GM21381 (cell line): ENCODE results near the gene CPVL.
"Not testable (repeated sequence)": the region's sequence is repeated elsewhere in the genome, so short reads cannot be mapped to it uniquely, and the experiment has no call there.

Source experiments
- ATAC-seq: cut with Tn5 transposase; IDR thresholded peaks from one replicate; pipeline ENCODE4 v1.9.1; 2021; ENCODE audit warnings: mild to moderate bottlenecking, moderate library complexity; ENCODE audit not compliant: unreplicated experiment

The CPVL gene

DNA sequence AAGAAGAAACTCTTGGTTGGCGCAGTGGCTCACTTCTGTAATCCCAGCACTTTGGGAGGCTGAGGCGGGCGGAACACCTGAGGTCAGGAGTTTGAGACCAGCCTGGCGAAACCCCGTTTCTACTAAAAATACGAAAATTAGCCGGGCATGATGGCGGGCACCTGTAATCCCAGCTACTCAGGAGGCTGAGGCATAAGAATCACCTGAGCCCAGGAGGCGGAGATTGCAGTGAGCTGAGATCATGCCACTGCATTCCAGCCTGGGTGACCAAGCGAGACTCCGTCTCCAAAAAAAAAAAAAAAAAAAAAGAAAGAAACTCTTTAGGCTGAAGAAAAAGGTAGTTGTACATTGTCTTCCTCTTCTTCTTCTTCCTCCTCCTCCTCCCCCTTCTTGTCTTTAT, 53.2 kb downstream of the CPVL start:
- ATAC-seq = not testable (repeated sequence)

DNA sequence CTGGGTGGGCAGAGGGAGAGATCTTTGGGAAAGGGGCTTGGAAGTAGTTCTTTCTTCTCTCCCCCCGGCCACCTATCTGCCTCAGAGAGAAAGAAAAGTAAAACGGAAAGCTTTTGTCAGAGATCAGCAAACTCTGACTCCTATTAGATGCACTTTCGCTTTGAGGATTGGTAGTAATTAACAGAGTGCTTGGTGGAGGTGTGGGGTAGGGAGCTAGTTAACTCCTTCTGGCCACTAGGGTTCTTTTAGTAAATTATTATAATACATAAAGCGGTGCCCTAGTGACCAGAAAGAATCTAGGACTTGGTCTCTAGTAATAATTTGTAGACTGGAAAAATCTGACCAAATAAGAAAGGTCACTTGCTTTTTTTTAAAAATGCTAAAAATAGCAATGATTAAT, 54.6 kb downstream of the CPVL start:
- peak; percentile 92 for ATAC-seq

DNA sequence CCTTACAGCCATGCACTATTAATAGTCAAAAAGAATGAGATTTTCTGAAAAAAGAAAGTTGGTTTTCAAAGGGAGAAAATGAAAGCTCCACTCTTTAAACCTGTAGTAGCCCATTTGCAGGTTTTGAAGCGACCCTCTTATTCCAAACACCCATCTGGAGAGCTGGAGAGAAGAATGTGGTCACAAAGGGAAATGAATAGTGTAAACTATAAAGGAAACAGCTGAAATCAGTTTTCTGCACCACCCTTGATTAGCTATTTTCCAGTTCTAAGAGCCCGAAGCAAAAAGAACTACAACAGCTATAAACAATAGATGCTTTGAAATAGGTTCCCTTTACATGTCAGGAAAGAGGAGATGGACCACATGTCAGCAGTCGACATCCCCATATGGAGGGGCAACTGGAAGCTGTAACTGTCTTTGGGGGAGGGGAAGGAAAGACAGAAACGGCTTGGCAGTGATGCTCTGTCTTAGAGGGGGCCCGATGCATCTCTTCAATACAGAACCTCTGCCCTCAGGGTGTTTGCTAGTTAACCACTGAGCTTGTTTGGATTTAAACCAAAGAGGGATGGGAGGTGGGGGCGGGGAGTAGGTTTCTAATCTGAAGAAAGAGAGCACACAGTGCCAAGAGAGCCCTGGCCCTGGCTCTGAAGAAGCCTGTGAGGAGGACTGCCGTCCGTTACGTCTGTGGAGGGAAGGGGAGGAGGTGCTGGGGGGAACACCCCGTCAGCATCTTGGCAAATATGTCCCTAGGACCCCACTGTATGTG, 55.3 kb downstream of the CPVL start:
- ATAC-seq = no peak

DNA sequence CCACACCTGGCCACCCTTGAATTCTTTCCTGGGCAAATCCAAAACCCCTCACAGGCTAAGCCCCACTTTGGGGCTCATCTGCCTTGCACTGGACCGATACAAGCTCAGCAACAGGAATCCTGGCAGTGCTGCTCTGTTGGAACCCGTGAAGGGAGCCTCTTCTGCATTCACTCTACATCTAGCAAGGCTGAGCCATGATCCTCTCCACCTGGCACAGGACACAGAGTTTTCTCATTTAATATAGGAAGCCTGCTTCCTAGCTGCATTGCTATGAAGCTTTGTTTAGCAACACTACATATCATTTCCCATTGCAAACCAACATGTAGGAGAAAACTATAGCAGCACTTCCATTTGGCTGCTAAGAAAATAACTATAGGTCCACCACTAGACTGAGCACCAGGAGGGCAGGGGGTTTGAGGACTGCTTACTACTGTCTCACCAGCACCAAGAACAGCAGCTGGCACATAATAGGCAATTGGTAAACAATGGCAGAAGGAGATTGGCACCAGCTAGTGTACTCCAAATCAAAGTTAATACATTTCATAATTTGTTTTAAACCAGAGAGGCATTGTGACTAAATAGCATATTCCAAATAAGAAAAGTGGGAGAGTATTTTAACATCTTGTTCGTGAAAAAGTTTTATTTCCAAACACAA, 56.1 kb downstream of the CPVL start:
- no peak for ATAC-seq

DNA sequence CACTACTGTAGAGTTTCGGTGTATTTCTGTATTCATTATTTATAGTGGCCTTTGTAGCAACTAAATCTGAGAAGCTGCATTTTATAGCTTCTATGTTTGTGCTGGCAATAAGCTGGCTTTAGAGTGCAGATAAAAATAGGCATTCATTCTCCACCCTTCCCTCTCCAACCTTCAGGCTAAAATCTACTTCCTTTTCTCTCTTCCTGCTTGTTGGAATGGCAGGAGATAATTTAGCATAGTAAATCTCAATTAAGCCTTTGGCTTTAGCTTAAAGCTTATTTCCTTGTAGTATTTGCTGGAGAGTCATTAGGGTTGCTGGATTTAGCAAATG, 58.5 kb downstream of the CPVL start:
- ATAC-seq = no peak

DNA sequence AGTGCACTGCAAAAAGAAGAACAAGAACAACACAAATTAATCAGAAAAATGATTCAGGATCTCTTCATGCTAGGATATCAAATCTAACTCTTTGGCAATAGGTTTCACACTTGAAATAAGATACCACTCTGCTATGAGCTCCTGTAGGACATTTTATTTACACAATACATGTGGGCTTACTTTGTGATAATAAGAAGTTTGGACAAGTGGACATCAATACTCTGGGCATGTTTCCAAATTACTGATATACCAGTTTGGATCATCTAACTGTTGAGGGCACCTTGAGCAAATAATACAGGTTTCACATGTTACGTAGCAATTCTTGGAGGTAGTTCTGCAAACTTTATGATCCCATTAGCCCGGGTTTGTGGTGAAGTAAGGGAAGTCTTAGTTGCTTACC, 59.8 kb downstream of the CPVL start:
- no peak for ATAC-seq

DNA sequence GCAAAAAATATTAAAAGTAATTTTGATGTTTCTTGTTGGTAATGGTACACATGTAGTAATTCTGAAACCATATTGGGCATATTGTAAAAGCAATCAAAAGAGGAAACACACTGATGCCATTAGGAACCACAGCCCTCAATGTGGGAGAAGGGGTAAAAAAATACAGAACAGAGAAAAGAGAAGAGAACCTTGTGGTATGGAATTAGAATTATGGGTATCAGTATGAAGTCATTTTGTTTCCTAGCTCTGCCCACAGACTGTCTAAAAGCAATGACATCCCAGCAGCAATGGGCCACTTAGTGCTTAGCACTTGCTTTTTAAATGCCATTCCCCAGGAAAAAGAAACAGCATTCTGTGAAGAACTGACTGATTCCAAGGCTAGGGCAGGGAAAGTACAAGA, 61.5 kb downstream of the CPVL start:
- peak; percentile 91 for ATAC-seq

DNA sequence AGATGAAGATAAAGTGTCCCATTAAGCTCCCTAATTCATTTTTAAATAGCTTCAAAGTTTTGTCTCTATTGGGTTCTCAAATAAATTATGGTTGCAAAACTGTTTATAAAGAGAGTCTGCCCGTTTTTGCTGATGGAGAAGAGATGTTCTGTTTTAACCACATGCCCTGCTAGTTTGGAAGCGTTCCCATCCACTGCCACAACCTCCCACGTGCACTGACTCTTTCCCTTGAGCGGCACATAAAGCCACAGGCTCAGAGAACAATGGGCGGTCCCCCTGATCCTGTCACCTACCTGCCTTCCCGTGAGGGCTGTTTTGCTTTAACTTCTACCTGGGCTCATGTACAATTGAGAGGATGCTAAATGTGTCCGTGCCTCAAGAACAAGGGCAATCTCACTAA, 65.5 kb downstream of the CPVL start:
- no peak for ATAC-seq

DNA sequence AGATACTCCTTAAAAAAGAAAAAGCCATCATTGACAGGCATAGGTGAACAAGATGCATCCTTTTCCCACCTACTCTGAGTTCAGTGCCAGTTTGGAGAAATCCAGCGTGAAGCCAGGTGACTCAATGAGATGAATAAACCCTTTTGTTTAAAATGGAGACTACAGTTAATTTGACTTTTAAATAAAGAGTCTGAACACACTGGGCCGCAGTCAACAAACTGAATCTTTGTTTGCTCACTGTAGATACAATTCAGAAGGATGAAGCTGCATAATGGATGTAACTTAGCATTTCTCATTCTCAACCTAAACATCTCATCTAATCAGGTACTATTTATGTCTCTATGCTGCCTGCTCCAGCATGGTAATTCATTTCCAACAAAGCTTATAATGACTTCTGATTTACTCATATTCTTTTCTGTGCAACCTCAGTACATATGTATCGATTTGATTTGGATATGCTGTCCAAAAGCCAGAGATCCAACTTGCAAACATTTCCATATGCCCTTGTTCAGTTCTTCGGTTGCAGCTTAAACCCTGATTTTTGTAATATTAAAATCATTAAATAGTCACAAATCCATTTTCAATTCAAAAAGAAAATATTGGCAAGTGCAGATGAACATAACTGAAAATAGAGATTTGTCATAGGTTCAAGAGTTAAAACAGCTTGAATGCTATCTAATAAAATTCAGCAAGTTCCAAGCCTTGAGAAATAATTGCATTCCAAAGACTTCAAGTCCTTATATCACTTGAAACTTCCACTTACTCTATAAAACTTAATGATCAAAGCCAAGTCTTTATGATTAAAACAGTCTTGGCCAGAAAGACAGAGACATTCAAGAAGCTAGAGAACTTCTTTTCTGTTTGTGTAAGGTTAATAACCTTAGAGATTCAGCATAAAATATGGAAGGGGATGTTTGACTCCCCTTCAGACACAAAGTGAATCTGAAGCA, 67.8 kb downstream of the CPVL start:
- no peak for ATAC-seq

DNA sequence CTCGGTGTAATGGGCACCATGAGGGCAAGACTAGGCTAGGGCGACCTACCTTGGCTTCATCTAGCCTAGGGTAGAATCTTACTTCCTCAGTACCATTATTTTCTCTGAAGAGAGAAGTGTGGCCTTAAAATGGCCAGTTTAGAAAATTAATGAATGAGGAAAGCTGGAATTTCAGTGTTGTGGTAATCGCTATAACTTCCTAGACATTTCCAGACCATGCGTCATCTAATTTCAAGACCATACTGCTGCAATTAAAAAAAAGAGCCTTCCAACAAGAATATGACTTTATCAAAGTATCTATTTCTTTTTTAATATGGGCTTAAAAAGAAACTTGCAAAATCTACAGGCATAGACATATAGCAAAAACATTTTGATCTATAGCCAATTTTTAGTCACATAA, 68.5 kb downstream of the CPVL start:
- no peak for ATAC-seq

DNA sequence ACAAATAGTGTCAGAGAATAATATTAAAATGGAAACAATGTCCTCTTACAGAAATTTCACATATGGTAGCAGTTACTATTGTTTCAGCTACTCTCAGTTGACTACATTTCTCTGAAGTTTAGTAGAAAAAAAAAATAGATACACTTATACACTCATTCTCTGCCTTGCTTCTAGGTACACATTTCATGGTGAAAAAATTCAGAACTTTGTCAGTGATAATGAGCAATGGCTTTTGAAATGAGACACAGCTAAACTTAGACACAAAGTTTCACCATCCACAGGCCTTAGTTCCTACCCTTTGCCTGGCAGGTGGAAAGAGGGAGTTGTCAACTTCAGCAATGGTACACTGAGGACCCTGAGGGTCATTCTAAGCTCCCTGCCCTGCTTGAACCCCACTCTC, 69.2 kb downstream of the CPVL start:
- no peak for ATAC-seq

DNA sequence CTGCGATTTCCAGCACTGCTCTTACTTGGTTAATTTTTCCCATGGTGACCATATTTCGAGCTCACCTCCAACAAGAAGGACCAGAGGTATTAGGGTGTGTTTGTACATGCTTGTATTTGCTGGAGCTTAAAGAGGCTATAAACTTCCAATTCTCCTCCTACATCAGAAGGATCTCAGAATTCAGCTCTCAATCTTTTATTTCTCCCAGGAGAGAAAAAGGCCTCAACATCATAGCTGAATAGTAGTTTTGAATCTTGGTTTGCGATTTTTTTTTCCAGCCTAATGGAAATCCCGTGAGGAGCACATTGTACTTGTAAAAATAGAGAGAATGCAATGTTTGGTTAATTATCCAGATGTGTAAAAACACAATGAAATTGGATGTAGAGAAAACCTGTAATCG, 69.7 kb downstream of the CPVL start:
- ATAC-seq = no peak

DNA sequence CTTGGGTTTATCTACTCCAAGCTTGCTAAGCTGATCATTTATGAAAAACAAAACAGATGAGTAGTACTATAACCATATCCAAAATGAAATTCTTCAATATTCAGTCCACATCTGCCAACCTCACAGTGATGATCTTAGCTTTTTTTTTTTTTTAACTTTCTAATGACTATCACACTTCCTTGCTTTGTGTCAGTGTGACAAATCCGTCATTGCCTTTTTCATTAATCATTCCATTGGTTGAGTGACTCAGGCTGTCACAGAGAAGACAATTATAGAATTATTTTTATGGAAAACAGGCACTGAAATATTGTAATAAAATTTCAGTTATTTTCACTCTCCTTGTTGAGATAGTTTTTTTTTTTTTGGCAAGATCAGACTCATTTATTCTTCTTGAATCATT, 70.7 kb downstream of the CPVL start:
- no peak for ATAC-seq

DNA sequence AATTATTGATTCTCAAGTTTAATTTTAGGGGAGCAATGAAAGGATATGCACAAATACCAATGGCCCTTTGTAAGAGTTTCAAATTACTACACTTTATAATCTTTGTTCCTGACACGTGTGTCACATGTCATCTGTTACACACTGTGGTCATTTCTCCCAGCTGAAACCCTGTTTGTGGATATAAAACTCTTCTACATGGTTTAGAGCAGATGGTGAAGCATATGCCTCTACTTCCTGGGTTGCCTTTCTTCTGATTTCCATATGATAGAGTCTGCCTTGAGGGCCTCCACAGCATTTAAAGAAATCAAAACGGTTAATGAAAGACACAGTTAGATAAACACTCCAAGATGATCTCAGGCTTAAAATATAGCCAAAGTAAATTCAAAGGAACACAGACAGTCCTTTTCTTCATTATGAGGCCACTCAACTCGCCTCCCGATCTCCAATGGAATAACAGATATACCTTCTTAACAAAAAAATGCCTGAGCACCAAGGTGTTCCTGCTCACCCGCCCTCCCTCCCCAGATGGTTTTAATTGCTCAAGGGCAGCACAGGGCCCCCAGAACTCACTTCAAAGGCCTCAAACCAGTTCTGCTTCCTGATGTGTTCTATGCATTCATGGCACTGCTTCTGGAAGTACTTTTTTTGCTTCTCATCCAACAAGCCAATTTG, 75.0 kb downstream of the CPVL start:
- no peak for ATAC-seq

DNA sequence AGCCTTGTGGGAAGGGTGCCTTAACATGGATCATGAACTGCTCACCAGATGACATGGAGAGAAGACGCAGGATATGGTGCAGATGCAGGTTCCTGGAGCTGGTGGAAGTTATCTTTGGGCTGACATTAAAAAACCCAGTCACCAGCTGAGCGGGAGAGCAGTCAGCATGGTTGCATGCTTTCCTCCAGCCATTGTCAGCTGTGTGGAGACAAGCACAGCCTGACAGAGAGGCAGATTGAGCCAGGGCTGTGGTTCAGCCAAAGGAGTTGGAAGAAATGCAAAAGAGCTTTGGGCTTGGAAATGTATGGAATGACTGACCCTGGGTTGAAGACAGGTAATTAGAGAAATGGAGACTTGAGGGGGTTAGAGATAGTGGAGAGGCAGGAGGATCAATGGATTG, 79.7 kb downstream of the CPVL start:
- ATAC-seq = no peak

DNA sequence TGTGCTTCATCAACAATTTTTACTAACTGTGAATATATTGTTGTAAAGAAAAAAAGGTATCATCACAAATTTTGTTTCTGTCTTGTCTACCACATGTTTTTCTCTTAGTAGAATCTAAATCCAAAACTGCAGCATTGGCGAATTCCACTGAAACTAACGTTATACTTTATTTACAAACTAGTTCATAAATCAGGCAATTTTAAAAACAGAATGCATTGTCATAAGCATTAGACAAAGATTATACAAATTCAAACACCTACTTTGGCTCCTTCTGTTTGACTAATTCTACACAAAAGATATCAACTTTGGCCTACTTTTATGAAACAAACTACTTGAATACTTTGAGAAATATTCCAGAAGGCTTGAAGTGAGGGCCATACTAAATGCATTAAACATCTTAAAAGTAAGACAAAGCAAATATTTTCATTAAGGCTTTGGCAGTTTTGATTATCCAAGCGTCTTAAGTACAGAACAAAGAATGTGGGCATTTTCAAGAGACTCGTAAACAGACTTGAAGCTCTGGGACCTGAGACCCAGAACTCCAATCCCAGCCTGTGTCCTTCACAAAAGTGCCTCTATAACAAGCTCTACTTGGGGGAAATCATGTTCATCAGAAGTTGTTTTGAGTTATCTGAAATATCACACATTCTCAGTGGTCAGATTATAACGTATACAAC, 81.0 kb downstream of the CPVL start:
- no peak for ATAC-seq

DNA sequence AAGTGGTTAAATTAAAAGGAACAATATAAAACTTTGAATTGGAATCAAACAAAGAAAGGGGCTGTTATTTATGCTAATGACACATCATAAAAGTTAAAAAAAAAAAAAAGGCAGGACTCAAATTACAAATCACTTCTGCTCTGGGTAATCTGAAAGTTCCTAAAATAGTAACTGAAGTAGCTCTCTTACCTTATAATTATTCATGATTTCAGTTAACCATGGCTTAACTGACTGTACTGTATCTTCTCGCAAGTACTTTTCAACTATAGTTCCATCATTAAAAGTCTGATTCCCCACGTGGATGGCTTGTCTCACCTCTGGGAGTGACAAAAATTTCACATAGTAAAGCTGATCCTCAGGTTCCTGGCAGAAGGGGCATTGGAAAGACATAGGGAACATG, 82.5 kb downstream of the CPVL start:
- no peak for ATAC-seq

DNA sequence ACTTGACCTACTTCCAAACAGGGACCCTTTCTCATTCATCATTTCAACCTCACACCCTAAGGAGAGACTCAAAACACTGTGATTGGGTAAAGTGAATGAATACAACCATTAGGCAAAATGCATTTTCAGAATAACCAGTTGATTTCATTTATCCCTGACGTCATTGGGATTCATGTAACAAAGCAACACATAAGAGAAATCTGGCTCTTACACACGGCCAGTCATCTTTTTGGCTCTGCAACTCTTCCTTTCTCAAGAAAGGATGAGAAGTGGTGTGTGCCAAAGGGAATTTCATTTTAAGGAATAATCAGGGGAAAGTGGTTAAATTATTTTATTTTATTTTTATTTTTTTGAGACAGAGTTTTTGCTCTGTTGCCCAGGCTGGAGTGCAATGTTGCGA, 83.1 kb downstream of the CPVL start:
- no peak for ATAC-seq

DNA sequence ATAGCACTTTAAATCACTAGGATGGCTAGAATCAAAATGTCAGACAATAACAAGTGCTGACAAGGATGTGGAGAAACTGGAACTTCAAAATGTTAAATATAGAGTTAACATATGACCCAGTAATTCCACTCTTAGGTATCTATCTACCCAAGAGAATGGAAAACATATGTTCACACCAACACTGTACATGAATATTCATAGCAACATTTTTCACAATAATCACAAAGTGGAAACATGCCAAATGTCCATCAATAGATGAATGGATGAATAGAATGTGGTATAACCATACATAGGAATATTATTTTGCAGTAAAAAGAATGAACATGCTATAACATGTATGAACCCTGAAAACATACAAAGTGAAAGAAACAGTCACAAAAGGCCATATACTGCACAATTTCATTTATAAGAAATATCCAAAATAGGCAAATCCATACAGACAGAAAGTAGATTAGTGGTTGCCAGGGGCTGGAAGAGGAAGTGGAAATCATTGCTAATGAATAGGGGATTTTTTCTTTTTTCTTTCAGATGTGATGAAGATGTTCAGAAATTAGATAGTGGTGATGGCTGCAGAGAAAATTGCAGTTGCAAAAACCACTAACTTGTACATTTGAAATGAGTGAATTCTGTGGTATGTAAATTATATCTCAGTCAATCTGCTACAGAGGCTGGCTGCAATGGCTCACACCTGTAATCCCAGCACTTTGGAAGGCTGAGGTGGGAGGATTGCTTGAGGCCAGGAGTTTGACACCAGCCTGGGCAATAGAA, 93.0 kb downstream of the CPVL start:
- ATAC-seq = no peak

DNA sequence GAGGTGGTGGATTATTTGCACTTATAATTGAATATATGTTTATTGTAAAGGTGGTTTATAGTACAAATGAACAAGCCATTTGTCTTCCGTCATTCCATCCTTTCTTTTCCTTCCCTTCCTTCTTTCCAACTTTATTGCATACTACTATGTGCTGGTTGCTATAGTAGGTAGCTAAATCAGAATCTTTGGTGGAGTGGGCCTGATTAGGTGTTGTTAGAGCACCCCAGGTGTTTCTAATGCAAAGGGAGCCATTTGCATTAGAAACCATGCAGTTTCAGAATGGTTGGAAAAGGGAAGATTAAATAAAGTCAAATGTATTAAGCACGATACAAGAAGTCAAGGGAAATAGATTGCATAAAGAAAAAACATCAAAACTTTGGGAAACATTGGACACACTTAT, 99.4 kb downstream of the CPVL start:
- ATAC-seq = no peak
